Endothelial cell (in vitro differentiated cells): ENCODE results near the gene PRSS1. TPM values are rescaled to one million over a fixed set of nuclear protein-coding genes. Genes with fewer than 3 reads are reported as not detected.
A peak's percentile ranks its signal among the peaks of the same experiment; 100 is the strongest.

Experiments
- DNase-seq: peaks from one replicate; pipeline ENCODE4 v3.0.0; 2021; ENCODE audit warnings: low spot score
- H3K27ac Mint-ChIP-seq: one replicate; pipeline ENCODE4 v1.8.0; 2021; ENCODE audit warnings: mixed read lengths, inconsistent platforms; ENCODE audit not compliant: unreplicated experiment
- H3K27me3 Mint-ChIP-seq: one replicate; pipeline ENCODE4 v1.8.0; 2021; ENCODE audit warnings: mild to moderate bottlenecking, moderate library complexity, mixed read lengths, inconsistent platforms; ENCODE audit not compliant: unreplicated experiment
- H3K36me3 Mint-ChIP-seq: one replicate; pipeline ENCODE4 v1.8.0; 2021; ENCODE audit warnings: mild to moderate bottlenecking, low read depth, mixed read lengths, inconsistent platforms; ENCODE audit not compliant: unreplicated experiment
- H3K4me1 Mint-ChIP-seq: one replicate; pipeline ENCODE4 v1.8.0; 2021; ENCODE audit warnings: mild to moderate bottlenecking, mixed read lengths, inconsistent platforms; ENCODE audit not compliant: unreplicated experiment
- H3K4me3 Mint-ChIP-seq: one replicate; pipeline ENCODE4 v1.8.0; 2021; ENCODE audit warnings: mild to moderate bottlenecking, mixed read lengths, inconsistent platforms; ENCODE audit not compliant: unreplicated experiment
- H3K9me3 Mint-ChIP-seq: one replicate; pipeline ENCODE4 v1.8.0; 2021; ENCODE audit warnings: mixed read lengths, inconsistent platforms; ENCODE audit not compliant: unreplicated experiment
- CTCF ChIP-seq: fragments of 200-600 bp; sonication (generic); IDR thresholded peaks from one replicate; pipeline ENCODE4 v1.5.0; 2021; ENCODE audit warnings: antibody characterized with exemption; ENCODE audit not compliant: unreplicated experiment
- total RNA-seq: library from RNA; stranded (reverse); fragmentation: NEBNext Ultra II Directional; extraction: Animal tissue kit (Norgen Biotek cat#: 25700); gene quantifications from one replicate; pipeline ENCODE4 v1.2.1, GENCODE V29; 2021; ENCODE audit not compliant: unreplicated experiment

Gene PRSS1
- total RNA-seq, 1 donor from 2014 or later, result 0.82 TPM

GRCh38 chr7:142795339-142795863, 46.1 kb downstream of the PRSS1 start:
- H3K27ac Mint-ChIP-seq, result no peak overlapping the region
- H3K27me3 Mint-ChIP-seq, result peaks cover 20% of the 10 kb centered on the region
- no peak for TF ChIP-seq CTCF
- no peaks in the 10 kb centered on the region for H3K9me3 Mint-ChIP-seq
- H3K4me1 Mint-ChIP-seq, result peaks cover 16% of the 10 kb centered on the region
- no peak overlapping the region for H3K4me3 Mint-ChIP-seq
- DNase-seq, result no peak
- no peaks in the 10 kb centered on the region for H3K36me3 Mint-ChIP-seq

DNA sequence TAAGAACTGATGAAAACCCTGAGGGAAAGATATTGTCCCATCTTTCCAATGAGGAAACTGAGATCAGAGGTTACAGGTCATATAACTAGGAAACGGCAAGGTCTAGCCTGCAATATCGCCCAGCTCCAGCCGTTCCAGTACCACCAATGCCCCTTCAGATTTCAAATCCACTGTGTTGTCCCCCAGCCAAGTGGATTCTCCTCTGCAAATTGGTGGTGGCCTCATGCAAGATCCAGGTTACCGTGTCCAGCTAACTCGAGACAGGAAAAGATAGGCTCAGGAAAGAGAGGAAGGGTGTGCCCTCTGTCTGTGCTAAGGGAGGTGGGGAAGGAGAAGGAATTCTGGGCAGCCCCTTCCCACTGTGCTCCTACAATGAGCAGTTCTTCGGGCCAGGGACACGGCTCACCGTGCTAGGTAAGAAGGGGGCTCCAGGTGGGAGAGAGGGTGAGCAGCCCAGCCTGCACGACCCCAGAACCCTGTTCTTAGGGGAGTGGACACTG, 46.8 kb downstream of the PRSS1 start:
- H3K36me3 Mint-ChIP-seq, result no peaks in the 10 kb centered on the region
- peak overlapping the region; percentile 56 for H3K4me3 Mint-ChIP-seq
- TF ChIP-seq CTCF, result no peak
- H3K27ac Mint-ChIP-seq, result no peak overlapping the region
- no peak for DNase-seq
- H3K4me1 Mint-ChIP-seq, result peaks cover 16% of the 10 kb centered on the region
- no peaks in the 10 kb centered on the region for H3K9me3 Mint-ChIP-seq
- peaks cover 20% of the 10 kb centered on the region for H3K27me3 Mint-ChIP-seq

DNA sequence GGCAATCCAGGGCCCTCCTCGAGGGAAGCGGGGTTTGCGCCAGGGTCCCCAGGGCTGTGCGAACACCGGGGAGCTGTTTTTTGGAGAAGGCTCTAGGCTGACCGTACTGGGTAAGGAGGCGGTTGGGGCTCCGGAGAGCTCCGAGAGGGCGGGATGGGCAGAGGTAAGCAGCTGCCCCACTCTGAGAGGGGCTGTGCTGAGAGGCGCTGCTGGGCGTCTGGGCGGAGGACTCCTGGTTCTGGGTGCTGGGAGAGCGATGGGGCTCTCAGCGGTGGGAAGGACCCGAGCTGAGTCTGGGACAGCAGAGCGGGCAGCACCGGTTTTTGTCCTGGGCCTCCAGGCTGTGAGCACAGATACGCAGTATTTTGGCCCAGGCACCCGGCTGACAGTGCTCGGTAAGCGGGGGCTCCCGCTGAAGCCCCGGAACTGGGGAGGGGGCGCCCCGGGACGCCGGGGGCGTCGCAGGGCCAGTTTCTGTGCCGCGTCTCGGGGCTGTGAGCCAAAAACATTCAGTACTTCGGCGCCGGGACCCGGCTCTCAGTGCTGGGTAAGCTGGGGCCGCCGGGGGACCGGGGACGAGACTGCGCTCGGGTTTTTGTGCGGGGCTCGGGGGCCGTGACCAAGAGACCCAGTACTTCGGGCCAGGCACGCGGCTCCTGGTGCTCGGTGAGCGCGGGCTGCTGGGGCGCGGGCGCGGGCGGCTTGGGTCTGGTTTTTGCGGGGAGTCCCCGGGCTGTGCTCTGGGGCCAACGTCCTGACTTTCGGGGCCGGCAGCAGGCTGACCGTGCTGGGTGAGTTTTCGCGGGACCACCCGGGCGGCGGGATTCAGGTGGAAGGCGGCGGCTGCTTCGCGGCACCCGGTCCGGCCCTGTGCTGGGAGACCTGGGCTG, 47.5 kb downstream of the PRSS1 start:
- Mint-ChIP-seq H3K27ac (no peak overlapping the region), H3K4me3 (peak overlapping the region; percentile 56), H3K9me3 (no peaks in the 10 kb centered on the region), H3K4me1 (peaks cover 16% of the 10 kb centered on the region), H3K36me3 (no peaks in the 10 kb centered on the region), H3K27me3 (peaks cover 18% of the 10 kb centered on the region)
- DNase-seq, result peak; percentile 17
- TF ChIP-seq CTCF, result no peak

DNA sequence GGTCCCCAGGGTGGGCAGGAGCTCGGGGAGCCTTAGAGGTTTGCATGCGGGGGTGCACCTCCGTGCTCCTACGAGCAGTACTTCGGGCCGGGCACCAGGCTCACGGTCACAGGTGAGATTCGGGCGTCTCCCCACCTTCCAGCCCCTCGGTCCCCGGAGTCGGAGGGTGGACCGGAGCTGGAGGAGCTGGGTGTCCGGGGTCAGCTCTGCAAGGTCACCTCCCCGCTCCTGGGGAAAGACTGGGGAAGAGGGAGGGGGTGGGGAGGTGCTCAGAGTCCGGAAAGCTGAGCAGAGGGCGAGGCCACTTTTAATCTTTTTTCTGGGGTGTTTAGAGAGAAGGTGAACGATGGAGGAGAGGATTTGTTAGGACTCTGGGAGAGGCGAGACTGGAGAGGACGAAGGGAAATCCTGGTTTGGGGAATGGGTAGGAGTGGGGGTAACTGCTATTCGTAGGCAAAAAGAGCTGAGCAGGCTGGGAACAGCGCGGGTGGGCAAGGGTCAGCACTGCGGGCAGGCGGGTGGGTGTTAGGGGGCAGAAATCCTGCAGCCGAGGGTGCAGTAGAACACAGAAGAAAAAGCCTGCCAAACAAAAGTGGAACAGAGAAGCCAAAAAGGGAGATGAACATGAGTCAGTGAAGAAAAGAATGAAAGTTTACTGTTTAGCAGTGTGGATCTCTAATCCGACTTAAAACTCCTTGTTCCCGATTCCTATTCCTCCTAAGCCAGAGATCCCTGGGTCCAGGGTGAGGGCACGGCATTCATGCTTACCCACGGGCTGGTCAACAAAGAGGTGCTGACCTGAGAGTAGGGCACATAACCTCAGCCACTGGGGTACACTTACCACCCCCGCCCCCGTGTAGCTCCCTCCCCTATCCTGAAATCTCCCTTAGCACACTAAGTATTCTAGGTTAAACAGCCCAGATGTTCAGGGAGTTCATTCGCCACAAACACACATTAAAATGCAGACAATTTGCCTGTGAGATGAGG, 48.4 kb downstream of the PRSS1 start:
- TF ChIP-seq CTCF, result no peak
- Mint-ChIP-seq H3K4me3 (peak overlapping the region; percentile 87), H3K4me1 (peaks cover 16% of the 10 kb centered on the region), H3K9me3 (no peaks in the 10 kb centered on the region), H3K27me3 (peaks cover 18% of the 10 kb centered on the region), H3K36me3 (no peaks in the 10 kb centered on the region), H3K27ac (no peak overlapping the region)
- DNase-seq, result no peak
